PC-9 (cell line): Measurements from ENCODE around the gene GPR35.

ENCODE experiments used
- EZH2 ChIP-seq: fragments of 200-600 bp; sonication (generic); IDR thresholded peaks from 2 replicates; pipeline ENCODE4 v1.8.0; 2017; ENCODE audit warnings: antibody characterized with exemption, low read depth
- TF ChIP-seq, protein P1 (sequence below): fragments of 200-600 bp; sonication (generic); conservative IDR thresholded peaks from 2 replicates; pipeline ENCODE4 v1.6.1; 2017; ENCODE audit warnings: mixed run types, antibody characterized with exemption, mild to moderate bottlenecking, moderate library complexity

DNA sequence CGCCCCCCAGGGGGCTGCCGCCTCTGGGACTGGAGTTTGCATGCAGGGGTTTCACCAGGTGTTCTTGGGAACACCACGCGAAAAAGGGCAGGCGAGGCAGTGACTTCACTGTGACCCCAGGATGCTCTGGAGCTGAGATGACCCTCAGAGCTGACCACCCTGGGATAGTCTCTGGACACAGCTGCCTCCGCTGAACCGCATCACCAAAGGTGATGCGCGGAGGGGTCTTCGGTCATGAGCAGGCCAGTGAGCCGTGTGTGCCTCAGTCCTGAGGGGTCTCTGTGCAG is 17.5 kb downstream of the GPR35 start:
- TF ChIP-seq, protein P1, sequence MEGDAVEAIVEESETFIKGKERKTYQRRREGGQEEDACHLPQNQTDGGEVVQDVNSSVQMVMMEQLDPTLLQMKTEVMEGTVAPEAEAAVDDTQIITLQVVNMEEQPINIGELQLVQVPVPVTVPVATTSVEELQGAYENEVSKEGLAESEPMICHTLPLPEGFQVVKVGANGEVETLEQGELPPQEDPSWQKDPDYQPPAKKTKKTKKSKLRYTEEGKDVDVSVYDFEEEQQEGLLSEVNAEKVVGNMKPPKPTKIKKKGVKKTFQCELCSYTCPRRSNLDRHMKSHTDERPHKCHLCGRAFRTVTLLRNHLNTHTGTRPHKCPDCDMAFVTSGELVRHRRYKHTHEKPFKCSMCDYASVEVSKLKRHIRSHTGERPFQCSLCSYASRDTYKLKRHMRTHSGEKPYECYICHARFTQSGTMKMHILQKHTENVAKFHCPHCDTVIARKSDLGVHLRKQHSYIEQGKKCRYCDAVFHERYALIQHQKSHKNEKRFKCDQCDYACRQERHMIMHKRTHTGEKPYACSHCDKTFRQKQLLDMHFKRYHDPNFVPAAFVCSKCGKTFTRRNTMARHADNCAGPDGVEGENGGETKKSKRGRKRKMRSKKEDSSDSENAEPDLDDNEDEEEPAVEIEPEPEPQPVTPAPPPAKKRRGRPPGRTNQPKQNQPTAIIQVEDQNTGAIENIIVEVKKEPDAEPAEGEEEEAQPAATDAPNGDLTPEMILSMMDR: no peak
- TF ChIP-seq EZH2: no peak
